Loucy (cell line): Measurements from ENCODE around the gene MAST4.

Experiments used
- H2AFZ ChIP-seq: fragments of 200-600 bp; sonication (generic); 2 replicates; pipeline ENCODE4 v1.6.0; 2016; ENCODE audit warnings: antibody characterized with exemption, mild to moderate bottlenecking, low read length, moderate library complexity
- H3F3A ChIP-seq: fragments of 200-600 bp; 2 replicates; pipeline ENCODE4 v1.6.0; 2016; ENCODE audit warnings: antibody characterized with exemption, low read depth, mild to moderate bottlenecking
- H3K27me3 ChIP-seq: fragments of 200-600 bp; sonication (generic); 2 replicates; pipeline ENCODE4 v1.6.1; 2014; ENCODE audit warnings: low read length, mild to moderate bottlenecking; ENCODE audit not compliant: insufficient read depth, poor library complexity, severe bottlenecking
- H3K36me3 ChIP-seq: fragments of 200-600 bp; sonication (generic); 2 replicates; pipeline ENCODE4 v1.6.1; 2016; ENCODE audit warnings: low read length; ENCODE audit not compliant: insufficient read depth
- H3K4me1 ChIP-seq: fragments of 200-600 bp; sonication (generic); 2 replicates; pipeline ENCODE4 v1.5.1; 2014; ENCODE audit warnings: low read length, mild to moderate bottlenecking; ENCODE audit not compliant: insufficient read depth, poor library complexity, severe bottlenecking
- H3K4me2 ChIP-seq: fragments of 200-600 bp; sonication (generic); 2 replicates; pipeline ENCODE4 v1.6.0; 2014; ENCODE audit warnings: antibody characterized with exemption, low read length, low read depth, mild to moderate bottlenecking; ENCODE audit not compliant: poor library complexity, severe bottlenecking
- H3K4me3 ChIP-seq: fragments of 200-600 bp; sonication (generic); 2 replicates; pipeline ENCODE4 v1.5.1; 2014; ENCODE audit warnings: low read length, mild to moderate bottlenecking, mixed read lengths; ENCODE audit not compliant: poor library complexity, severe bottlenecking
- H3K79me2 ChIP-seq: fragments of 200-600 bp; sonication (generic); 2 replicates; pipeline ENCODE4 v1.6.1; 2014; ENCODE audit warnings: low read length; ENCODE audit not compliant: insufficient read depth
- H3K9ac ChIP-seq: fragments of 200-600 bp; sonication (generic); 2 replicates; pipeline ENCODE4 v1.6.0; 2014; ENCODE audit warnings: mild to moderate bottlenecking, low read depth, low read length, moderate library complexity; ENCODE audit not compliant: poor library complexity, severe bottlenecking
- H3K9me2 ChIP-seq: fragments of 200-600 bp; sonication (generic); replicated peaks from 2 replicates; pipeline ENCODE4 v1.6.1; 2016; ENCODE audit warnings: low read depth, low read length, mixed read lengths
- H3K9me3 ChIP-seq: fragments of 200-600 bp; sonication (generic); 2 replicates; pipeline ENCODE4 v1.6.1; 2014; ENCODE audit warnings: mild to moderate bottlenecking, antibody characterized with exemption, low read length, low read depth; ENCODE audit not compliant: insufficient read depth
- H4K20me1 ChIP-seq: fragments of 200-600 bp; sonication (generic); 2 replicates; pipeline ENCODE4 v1.6.0; 2014; ENCODE audit warnings: antibody characterized with exemption, low read length, mild to moderate bottlenecking; ENCODE audit not compliant: insufficient read depth, poor library complexity, severe bottlenecking
- CTCF ChIP-seq: fragments of 200-600 bp; sonication (generic); conservative IDR thresholded peaks from 2 replicates; pipeline ENCODE4 v1.5.1; 2014; ENCODE audit warnings: mild to moderate bottlenecking, antibody characterized with exemption, low read length
- EZH2phosphoT487 ChIP-seq: fragments of 200-600 bp; IDR thresholded peaks from 2 replicates; pipeline ENCODE4 v1.6.1; 2018; ENCODE audit warnings: antibody characterized with exemption, mild to moderate bottlenecking, moderate library complexity, borderline replicate concordance

The MAST4 gene

GRCh38 chr5:66628561-66628960 lies 32.4 kb downstream of the MAST4 start:
- Histone ChIP-seq H3K9me2 (no peaks in the 10 kb centered on the region), H3K9ac (no peak overlapping the region), H3K27me3 (no peaks in the 10 kb centered on the region), H3K79me2 (no peaks in the 10 kb centered on the region), H3K4me1 (no peaks in the 10 kb centered on the region), H3K36me3 (no peaks in the 10 kb centered on the region), H4K20me1 (no peaks in the 10 kb centered on the region), H3K4me3 (no peak overlapping the region), H2AFZ (no peak overlapping the region), H3F3A (no peaks in the 10 kb centered on the region), H3K9me3 (no peaks in the 10 kb centered on the region), H3K4me2 (no peak overlapping the region)
- TF ChIP-seq CTCF (no peak), EZH2phosphoT487 (no peak)

- H3F3A ChIP-seq: no peaks in the 10 kb centered on the region
- no peaks in the 10 kb centered on the region for H3K9me3 ChIP-seq
- H3K9me2 ChIP-seq: no peaks in the 10 kb centered on the region
- H3K4me2 ChIP-seq: no peak overlapping the region
- no peak for TF ChIP-seq EZH2phosphoT487
- H3K4me1 ChIP-seq: no peaks in the 10 kb centered on the region
- H4K20me1 ChIP-seq: no peaks in the 10 kb centered on the region
- H3K9ac ChIP-seq: no peak overlapping the region
- no peaks in the 10 kb centered on the region for H3K36me3 ChIP-seq
- no peaks in the 10 kb centered on the region for H3K27me3 ChIP-seq
- H2AFZ ChIP-seq: no peak overlapping the region
- H3K4me3 ChIP-seq: no peak overlapping the region
- no peaks in the 10 kb centered on the region for H3K79me2 ChIP-seq
Observed at GRCh38 chr5:66629446-66629845, 33.3 kb downstream of the MAST4 start.

GRCh38 chr5:66633754-66634153 lies 37.6 kb downstream of the MAST4 start:
- Histone ChIP-seq H4K20me1 (no peaks in the 10 kb centered on the region), H2AFZ (no peak overlapping the region), H3F3A (no peaks in the 10 kb centered on the region), H3K79me2 (no peaks in the 10 kb centered on the region), H3K4me3 (no peak overlapping the region), H3K9ac (no peak overlapping the region), H3K27me3 (no peaks in the 10 kb centered on the region), H3K9me3 (no peaks in the 10 kb centered on the region), H3K4me1 (no peaks in the 10 kb centered on the region), H3K9me2 (no peaks in the 10 kb centered on the region), H3K4me2 (no peak overlapping the region), H3K36me3 (no peaks in the 10 kb centered on the region)
- TF ChIP-seq EZH2phosphoT487: no peak
- TF ChIP-seq CTCF: no peak

- H3K9me2 ChIP-seq: no peaks in the 10 kb centered on the region
- no peaks in the 10 kb centered on the region for H3K9me3 ChIP-seq
- no peaks in the 10 kb centered on the region for H3K4me1 ChIP-seq
- no peaks in the 10 kb centered on the region for H4K20me1 ChIP-seq
- H2AFZ ChIP-seq: no peak overlapping the region
- H3K4me2 ChIP-seq: no peak overlapping the region
- no peak overlapping the region for H3K9ac ChIP-seq
- TF ChIP-seq CTCF (no peak), EZH2phosphoT487 (no peak)
- H3K36me3 ChIP-seq: no peaks in the 10 kb centered on the region
- H3F3A ChIP-seq: no peaks in the 10 kb centered on the region
- no peaks in the 10 kb centered on the region for H3K79me2 ChIP-seq
- H3K4me3 ChIP-seq: no peak overlapping the region
- H3K27me3 ChIP-seq: no peaks in the 10 kb centered on the region
Observed at GRCh38 chr5:66634601-66635000, 38.4 kb downstream of the MAST4 start.
